ENCODE measurements around the gene RIC8A.

The RIC8A gene

DNA sequence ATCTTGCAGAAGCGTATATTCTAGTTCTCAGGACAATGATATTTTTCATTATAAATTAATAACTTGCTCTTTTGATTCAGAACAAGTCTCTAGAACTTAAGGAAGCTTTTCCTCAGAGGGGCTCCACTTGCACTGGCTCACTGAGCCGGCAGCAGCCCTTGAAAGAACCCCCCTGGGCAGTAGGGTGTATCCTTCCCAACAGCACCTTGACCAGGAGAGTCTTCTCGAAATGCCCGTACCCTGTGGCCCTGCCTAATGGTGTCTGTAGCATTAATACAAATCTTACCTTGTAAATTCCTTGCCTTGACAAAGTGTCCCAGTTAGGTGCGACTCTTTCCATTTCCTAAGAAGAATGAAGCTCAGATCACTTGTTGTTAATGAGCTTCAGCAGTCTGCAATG, 42.8 kb downstream of the RIC8A start:
- DNase-seq: no peak

DNA sequence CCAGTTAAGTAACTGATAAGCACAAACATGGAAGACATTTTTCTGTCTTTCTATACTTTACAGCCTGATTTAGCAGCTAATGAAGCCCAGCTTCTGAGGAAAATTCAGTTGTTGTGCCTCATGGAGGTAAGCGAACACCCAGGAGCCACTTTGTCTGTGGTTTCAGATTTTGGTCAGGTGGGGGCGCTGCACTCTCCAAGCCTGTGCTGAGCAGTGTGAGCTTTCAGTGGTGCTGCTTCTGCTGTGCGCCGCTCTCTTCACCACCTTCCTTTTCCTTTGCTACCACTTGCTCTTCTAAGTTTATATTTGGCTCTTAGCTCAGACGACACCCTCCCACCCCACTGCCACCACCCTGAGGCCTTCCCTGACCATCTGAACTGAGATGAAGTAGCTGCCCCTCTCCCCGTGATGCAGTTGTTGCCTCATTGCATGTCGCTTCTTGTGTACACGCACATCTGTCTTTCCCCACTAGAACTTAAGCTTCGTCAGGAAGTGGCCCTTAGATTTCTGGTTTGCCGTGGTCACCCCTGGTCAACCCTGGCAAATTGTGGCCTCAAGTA, 43.3 kb downstream of the RIC8A start:
- peak; percentile 47 for DNase-seq

DNA sequence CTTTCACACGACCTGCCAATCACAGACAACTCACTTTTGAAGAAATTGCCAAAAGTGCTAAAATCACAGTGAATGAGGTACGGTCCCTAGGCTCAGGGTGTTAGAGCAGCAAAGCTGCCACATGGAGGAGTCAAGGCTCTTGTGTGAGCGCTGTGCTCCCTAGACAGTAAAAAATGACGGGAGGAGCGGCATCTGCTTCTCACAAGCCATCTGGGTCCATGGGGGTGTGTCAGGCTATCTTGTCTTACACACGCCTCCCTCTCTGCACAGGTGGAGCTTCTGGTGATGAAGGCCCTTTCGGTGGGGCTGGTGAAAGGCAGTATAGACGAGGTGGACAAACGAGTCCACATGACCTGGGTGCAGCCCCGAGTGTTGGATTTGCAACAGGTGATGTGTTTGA, 44.0 kb downstream of the RIC8A start:
- no peak for DNase-seq

DNA sequence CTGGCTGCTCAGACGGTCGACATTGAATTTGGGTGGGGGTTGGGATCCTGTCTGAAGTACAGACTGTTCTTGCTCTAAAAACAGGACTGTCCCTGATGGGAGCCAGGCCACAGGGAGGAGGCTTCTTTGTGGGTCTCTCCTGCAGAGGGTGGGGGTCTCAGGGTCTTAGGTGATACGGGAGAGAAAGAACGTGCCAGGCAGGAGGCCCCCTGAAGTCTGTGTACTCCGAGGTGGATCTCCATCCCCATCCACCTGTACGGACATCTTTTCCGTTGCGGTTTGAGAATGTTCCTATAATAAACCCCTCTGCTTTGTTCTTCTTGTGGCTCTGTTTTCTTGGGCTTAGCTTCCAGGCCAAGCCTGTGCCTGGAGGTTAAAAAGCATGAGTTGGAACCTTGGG, 45.2 kb downstream of the RIC8A start:
- DNase-seq: no peak

DNA sequence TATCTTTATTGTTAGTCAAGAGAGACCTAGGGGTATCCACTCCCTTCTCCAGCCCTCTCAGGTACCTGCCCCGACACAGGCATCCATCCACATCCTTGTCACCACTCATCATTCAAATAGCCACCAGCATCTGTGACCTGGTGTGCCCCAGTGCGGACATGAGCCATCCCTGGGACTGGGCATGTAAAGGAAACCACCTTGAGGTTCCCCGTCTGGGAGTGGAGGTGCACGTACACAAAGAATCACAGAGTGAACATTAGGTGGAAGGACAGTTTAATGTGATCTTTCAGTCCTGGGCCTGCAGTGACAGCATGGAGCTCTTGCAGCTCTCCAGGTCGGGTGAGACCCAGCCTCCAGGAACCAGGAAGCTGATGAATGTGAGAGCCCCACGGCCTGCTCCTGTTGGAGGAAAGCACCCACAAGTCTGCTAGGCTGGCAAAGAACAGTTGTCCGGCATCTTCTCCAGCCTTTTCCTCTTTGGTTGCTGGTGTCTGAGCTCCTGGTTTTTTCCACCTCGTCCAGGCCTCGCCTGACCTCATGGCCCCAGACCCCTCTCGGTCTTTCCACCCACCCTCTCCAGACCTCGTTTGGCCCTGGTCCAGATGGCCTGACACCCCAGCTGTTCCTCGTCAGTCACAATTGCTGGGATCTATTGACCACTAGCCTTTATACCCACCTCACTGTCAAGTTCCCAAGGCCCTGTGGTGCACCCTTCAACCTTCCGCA, 45.8 kb downstream of the RIC8A start:
- no peak for DNase-seq

DNA sequence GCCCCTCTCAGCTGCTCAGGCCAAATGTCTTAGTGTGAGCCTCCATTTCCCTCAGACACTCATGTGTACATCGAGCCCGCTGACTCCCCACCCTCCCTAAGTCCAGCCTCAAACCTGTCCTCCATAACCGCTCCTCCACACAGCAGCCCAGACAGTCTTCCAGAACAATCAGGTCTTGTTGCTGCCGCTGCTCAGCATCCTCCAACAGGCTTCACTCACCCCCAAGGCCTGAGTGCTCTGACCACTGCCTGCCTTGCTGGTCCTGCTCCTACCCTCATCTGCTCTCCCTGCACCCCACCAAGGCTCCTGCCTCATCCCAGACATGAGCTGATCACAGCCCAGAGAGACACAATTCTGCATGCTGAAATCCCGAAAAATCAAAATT, 46.4 kb downstream of the RIC8A start:
- no peak for DNase-seq

DNA sequence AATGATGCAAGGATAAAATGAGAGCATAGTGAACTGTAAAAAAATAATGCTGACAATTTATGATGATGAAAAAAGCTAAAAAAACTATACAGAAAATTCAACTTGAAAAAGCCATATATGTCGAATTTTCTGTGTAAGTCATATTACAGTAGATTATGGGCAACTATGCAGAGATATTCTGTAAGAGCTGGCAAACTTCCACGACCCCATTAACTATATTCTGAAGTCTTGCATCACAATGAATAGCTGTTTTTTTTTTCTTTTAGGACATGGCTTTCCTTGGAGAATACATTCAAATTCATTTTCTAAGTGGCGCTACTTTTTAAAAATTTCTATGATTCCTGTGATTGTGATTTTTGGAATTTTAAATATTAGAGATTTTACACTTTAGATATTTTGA, 47.7 kb downstream of the RIC8A start:
- DNase-seq: peak; percentile 10

DNA sequence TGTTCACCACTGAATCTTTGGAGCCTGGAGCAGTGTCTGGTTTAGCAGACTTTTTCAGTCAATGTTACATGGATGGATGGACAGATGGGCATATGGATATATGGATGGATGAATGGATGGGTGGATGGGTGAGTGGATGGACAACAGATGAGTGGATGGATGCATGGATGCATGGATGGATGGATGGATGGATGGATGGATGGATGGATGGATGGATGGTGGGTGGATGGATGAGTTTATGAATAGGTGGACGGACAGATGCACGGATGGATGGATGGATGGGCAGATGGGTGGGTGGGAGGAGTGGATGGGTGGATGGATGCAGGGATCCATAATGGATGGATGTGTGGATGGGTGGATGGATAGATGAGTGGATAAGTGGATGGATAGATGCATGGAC, 48.3 kb downstream of the RIC8A start:
- DNase-seq: no peak

DNA sequence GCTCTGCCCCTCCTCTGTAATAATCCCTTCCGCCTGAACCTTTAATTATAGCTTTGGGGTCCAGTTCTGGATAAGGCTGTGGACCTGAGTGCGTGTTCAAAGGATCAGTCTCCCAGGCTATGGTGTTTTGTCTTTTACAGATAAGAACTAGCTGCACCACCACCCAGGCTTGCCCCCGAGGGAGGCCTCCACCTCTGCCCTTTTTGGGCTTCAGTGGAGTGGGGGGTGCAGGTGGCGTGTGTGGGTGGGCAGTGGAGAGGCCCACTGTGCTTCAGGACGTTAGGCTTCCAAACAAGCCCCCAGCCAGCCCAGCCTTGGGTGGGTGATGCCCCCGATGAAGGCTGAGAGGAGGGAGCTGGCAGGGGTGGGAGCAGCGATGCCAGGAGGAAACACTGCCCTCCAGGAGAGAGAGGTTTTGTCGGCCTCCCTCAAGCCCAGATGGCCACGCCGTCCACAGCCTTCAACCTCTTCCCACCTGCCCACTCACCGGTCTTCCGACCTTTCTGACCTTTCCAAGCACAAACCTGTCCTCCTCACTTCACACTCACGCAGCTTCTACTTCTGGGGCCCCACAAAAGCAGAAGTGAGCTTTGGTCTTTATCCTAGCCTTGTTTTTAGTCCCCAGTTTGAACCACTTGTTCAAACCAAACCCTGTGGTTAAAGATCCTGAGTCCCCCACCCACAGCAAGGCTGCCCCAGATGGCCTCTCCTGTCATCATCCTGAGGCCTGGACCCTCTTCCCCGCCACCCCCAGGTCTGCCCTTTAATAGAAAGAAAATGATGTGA, 49.6 kb downstream of the RIC8A start:
- no peak for DNase-seq

DNA sequence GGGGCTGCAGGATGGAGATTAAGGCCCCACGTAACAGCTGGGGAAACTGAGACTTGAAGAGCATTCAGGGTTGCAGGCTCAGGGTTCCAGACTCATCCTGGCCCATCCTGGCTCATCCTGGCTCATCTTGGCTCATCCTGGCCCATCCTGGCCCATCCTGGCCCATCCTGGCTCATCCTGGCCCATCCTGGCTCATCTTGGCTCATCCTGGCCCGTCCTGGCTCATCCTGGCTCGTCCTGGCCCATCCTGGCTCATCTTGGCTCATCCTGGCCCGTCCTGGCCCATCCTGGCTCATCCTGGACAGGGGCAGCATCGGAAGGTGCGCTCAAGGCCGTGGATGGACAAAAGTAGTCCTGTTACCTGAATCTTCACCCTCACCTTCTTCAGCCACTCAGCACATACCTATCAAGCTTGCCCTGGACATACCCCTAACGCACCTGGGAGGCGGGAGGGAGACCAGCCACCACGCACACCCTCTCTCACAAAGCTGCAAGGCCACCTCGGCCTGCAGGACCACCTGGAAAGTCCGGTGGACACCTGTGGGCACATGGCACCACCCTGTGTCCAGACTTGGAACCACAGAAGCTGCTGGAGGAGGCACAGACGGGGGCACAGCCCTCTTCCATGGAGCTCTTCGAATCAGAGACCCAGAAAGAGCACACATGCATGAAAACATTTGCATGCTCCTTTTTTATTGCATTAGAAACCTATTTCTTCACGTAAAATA, 50.4 kb downstream of the RIC8A start:
- no peak for DNase-seq

DNA sequence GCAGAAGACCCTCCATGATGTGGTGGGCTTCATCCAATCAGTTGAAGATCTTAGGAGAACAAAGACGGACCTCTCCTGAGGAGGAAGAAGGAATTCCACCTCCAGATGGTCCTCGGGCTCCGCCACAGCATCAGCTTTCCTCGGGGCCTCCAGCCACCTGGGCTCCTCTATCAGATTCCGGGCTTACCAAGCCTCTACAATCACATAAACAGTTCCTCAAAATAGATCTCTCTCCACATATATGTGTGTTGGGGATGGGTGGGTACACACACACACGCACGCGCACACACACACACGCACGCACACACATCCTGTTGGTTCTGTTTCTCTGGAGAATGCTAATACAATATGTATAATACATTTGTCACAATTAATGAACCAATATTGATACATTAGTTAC, 51.9 kb downstream of the RIC8A start:
- no peak for DNase-seq

DNA sequence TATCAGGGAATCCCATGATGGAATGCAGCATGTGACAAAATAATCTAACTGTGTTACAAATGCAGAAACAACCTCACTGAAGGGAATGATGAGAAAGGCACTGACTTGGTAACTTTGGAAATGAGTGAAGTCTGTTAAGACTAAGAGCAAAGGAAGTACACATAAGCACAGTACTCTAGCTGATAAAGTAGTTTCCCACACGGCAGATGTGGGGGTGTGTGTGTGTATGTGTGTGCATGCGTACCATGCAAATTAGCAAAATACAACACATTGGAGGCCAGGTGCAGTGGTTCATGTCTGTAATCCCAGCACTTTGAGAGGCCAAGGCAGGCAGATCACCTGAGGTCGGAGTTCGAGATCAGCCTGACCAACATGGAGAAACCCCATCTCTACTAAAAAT, 54.1 kb downstream of the RIC8A start:
- no peak for DNase-seq
